HepG2 (cell line): Measurements from ENCODE around the gene MVP. TPM values are rescaled to one million over a fixed set of nuclear protein-coding genes. Genes with fewer than 3 reads are reported as not detected.

ENCODE experiments used
- ATF7 ChIP-seq, 2 experiments: fragments of 450-650 bp in 1 of 2; sonication (generic) in 1 of 2; formaldehyde crosslinking in 1 of 2; IDR thresholded peaks; 2 replicates each; pipeline versions ENCODE4 v1.4.0 to v1.6.1; 2016 to 2020; ENCODE audit warnings: antibody characterized with exemption in 1 of 2, mild to moderate bottlenecking in 1 of 2, missing genetic modification reagents in 1 of 2
- RFXAP ChIP-seq: sonication (generic); formaldehyde crosslinking; IDR thresholded peaks from 2 replicates; pipeline ENCODE4 v1.4.0; 2020; ENCODE audit warnings: missing genetic modification reagents, borderline replicate concordance
- SSRP1 ChIP-seq: IDR thresholded peaks from 2 replicates; pipeline ENCODE4 v1.6.1; 2016; ENCODE audit warnings: control low read depth
- STAG1 ChIP-seq: sonication (generic); formaldehyde crosslinking; IDR thresholded peaks from 2 replicates; pipeline ENCODE4 v1.4.0; 2020; ENCODE audit warnings: missing genetic modification reagents
- ZNF225 ChIP-seq: sonication (generic); formaldehyde crosslinking; IDR thresholded peaks from 2 replicates; pipeline ENCODE4 v1.4.0; 2020; ENCODE audit warnings: mild to moderate bottlenecking, missing genetic modification reagents
- ZNF569 ChIP-seq: sonication (generic); formaldehyde crosslinking; IDR thresholded peaks from 2 replicates; pipeline ENCODE4 v1.5.0; 2020; ENCODE audit warnings: mild to moderate bottlenecking, missing genetic modification reagents, moderate library complexity, borderline replicate concordance
- polyA plus RNA-seq, 8 experiments: library from polyadenylated mRNA; depleted of rRNA in 3 of 8; stranded (reverse) in 7 of 8; unstranded in 1 of 8; fragments of >200 nt; fragmentation: Illumina TruSeq in 4 of 8; extraction: Trizol in 4 of 8; gene quantifications; 2 replicates each; pipeline versions ENCODE4 v1.2.1 to v1.2.3, GENCODE V29; 2011 to 2016; ENCODE audit warnings: low read depth in 4 of 8, missing spikeins in 1 of 8, mixed read lengths in 1 of 8; ENCODE audit not compliant: insufficient read depth in 1 of 8
- total RNA-seq, 5 experiments: library from RNA; depleted of rRNA; stranded (reverse); fragments of >200 nt; fragmentation: Illumina TruSeq; extraction: Trizol; gene quantifications; 2 replicates each; pipeline ENCODE4 v1.2.3, GENCODE V29; 2016; ENCODE audit warnings: low read depth in 1 of 5
- TF ChIP-seq, protein P1 (sequence below): sonication (generic); formaldehyde crosslinking; IDR thresholded peaks from 2 replicates; pipeline ENCODE4 v1.5.1; 2020; ENCODE audit warnings: mild to moderate bottlenecking, missing genetic modification reagents, moderate library complexity
- TF ChIP-seq, protein P2 (sequence below): sonication (generic); formaldehyde crosslinking; IDR thresholded peaks from 2 replicates; pipeline ENCODE4 v1.4.0; 2020; ENCODE audit warnings: missing genetic modification reagents, borderline replicate concordance
- TF ChIP-seq, protein P3 (sequence below): sonication (generic); formaldehyde crosslinking; IDR thresholded peaks from 2 replicates; pipeline ENCODE4 v1.4.0; 2020; ENCODE audit warnings: mild to moderate bottlenecking, missing genetic modification reagents

Gene MVP
- total and polyA plus RNA-seq, 2 of the 13 experiments (the other 11 are each of a cell fraction or from before 2014, with no cell fraction given), result 22.9 to 43.5 TPM

DNA sequence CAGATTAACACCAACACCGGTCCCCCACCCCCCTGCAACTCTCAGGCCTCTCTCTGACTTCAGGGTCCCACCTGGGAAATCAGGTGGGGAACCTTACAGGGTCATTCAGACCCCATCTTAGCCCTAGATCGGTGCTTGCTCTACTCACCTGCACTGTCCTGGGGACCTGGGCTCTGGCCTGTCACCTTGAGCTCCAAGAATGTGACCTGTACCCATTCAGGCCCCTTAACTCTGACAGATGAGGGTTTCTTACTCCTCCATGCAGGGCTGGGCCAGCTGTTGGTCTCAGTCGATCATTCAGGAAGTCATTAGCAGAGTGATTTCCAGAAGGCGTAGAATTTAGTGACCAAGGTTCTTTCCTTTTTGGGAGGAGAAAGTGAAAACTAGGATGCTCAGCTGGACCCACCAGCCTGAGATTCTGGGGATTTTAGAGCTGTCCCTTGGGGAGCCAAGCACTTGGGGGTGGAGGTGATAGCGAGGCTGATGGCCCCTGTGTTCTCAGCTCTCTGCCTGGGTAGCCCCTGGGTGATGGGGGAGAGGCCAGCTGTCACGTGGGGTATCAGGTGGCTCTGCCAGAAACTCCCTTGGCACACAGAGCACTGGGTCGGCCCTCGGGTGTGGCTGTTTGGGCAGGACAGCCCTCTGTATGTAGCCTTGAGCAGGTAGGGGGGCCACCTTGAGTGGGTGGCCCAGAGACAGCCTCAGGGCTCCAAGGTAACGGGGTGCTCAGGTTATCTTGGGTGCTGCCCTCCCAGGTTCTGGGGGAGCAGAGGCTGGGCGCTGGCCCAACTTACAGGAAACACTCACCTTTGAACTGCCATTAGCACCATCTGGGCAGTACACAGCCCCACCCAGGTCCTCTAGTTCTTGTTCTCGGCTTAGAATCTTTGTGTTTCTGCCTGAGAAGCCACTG lies 724 bp downstream of the MVP start (continued):
- TF ChIP-seq, protein P1, sequence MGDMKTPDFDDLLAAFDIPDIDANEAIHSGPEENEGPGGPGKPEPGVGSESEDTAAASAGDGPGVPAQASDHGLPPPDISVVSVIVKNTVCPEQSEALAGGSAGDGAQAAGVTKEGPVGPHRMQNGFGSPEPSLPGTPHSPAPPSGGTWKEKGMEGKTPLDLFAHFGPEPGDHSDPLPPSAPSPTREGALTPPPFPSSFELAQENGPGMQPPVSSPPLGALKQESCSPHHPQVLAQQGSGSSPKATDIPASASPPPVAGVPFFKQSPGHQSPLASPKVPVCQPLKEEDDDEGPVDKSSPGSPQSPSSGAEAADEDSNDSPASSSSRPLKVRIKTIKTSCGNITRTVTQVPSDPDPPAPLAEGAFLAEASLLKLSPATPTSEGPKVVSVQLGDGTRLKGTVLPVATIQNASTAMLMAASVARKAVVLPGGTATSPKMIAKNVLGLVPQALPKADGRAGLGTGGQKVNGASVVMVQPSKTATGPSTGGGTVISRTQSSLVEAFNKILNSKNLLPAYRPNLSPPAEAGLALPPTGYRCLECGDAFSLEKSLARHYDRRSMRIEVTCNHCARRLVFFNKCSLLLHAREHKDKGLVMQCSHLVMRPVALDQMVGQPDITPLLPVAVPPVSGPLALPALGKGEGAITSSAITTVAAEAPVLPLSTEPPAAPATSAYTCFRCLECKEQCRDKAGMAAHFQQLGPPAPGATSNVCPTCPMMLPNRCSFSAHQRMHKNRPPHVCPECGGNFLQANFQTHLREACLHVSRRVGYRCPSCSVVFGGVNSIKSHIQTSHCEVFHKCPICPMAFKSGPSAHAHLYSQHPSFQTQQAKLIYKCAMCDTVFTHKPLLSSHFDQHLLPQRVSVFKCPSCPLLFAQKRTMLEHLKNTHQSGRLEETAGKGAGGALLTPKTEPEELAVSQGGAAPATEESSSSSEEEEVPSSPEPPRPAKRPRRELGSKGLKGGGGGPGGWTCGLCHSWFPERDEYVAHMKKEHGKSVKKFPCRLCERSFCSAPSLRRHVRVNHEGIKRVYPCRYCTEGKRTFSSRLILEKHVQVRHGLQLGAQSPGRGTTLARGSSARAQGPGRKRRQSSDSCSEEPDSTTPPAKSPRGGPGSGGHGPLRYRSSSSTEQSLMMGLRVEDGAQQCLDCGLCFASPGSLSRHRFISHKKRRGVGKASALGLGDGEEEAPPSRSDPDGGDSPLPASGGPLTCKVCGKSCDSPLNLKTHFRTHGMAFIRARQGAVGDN (CRISPR knock-in tag), result peak; percentile 65
- TF ChIP-seq, protein P2, sequence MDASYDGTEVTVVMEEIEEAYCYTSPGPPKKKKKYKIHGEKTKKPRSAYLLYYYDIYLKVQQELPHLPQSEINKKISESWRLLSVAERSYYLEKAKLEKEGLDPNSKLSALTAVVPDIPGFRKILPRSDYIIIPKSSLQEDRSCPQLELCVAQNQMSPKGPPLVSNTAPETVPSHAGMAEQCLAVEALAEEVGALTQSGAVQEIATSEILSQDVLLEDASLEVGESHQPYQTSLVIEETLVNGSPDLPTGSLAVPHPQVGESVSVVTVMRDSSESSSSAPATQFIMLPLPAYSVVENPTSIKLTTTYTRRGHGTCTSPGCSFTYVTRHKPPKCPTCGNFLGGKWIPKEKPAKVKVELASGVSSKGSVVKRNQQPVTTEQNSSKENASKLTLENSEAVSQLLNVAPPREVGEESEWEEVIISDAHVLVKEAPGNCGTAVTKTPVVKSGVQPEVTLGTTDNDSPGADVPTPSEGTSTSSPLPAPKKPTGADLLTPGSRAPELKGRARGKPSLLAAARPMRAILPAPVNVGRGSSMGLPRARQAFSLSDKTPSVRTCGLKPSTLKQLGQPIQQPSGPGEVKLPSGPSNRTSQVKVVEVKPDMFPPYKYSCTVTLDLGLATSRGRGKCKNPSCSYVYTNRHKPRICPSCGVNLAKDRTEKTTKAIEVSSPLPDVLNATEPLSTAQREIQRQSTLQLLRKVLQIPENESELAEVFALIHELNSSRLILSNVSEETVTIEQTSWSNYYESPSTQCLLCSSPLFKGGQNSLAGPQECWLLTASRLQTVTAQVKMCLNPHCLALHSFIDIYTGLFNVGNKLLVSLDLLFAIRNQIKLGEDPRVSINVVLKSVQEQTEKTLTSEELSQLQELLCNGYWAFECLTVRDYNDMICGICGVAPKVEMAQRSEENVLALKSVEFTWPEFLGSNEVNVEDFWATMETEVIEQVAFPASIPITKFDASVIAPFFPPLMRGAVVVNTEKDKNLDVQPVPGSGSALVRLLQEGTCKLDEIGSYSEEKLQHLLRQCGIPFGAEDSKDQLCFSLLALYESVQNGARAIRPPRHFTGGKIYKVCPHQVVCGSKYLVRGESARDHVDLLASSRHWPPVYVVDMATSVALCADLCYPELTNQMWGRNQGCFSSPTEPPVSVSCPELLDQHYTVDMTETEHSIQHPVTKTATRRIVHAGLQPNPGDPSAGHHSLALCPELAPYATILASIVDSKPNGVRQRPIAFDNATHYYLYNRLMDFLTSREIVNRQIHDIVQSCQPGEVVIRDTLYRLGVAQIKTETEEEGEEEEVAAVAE (CRISPR knock-in tag), result 0 out of 2 replicates have a peak, but pooled peaks have one; percentile 4
- TF ChIP-seq ZNF569 (CRISPR knock-in tag), result 0 out of 2 replicates have a peak, but pooled peaks have one; percentile 43
- 0 out of 2 replicates have a peak, but pooled peaks have one; percentile 13 for TF ChIP-seq RFXAP
- TF ChIP-seq SSRP1 (CRISPR knock-in tag), result 0 out of 2 replicates have a peak, but pooled peaks have one; percentile 48
- peak; percentile 63; the same call in 1 of the 2 replicates for TF ChIP-seq ZNF225 (CRISPR knock-in tag)
- TF ChIP-seq, protein P3, sequence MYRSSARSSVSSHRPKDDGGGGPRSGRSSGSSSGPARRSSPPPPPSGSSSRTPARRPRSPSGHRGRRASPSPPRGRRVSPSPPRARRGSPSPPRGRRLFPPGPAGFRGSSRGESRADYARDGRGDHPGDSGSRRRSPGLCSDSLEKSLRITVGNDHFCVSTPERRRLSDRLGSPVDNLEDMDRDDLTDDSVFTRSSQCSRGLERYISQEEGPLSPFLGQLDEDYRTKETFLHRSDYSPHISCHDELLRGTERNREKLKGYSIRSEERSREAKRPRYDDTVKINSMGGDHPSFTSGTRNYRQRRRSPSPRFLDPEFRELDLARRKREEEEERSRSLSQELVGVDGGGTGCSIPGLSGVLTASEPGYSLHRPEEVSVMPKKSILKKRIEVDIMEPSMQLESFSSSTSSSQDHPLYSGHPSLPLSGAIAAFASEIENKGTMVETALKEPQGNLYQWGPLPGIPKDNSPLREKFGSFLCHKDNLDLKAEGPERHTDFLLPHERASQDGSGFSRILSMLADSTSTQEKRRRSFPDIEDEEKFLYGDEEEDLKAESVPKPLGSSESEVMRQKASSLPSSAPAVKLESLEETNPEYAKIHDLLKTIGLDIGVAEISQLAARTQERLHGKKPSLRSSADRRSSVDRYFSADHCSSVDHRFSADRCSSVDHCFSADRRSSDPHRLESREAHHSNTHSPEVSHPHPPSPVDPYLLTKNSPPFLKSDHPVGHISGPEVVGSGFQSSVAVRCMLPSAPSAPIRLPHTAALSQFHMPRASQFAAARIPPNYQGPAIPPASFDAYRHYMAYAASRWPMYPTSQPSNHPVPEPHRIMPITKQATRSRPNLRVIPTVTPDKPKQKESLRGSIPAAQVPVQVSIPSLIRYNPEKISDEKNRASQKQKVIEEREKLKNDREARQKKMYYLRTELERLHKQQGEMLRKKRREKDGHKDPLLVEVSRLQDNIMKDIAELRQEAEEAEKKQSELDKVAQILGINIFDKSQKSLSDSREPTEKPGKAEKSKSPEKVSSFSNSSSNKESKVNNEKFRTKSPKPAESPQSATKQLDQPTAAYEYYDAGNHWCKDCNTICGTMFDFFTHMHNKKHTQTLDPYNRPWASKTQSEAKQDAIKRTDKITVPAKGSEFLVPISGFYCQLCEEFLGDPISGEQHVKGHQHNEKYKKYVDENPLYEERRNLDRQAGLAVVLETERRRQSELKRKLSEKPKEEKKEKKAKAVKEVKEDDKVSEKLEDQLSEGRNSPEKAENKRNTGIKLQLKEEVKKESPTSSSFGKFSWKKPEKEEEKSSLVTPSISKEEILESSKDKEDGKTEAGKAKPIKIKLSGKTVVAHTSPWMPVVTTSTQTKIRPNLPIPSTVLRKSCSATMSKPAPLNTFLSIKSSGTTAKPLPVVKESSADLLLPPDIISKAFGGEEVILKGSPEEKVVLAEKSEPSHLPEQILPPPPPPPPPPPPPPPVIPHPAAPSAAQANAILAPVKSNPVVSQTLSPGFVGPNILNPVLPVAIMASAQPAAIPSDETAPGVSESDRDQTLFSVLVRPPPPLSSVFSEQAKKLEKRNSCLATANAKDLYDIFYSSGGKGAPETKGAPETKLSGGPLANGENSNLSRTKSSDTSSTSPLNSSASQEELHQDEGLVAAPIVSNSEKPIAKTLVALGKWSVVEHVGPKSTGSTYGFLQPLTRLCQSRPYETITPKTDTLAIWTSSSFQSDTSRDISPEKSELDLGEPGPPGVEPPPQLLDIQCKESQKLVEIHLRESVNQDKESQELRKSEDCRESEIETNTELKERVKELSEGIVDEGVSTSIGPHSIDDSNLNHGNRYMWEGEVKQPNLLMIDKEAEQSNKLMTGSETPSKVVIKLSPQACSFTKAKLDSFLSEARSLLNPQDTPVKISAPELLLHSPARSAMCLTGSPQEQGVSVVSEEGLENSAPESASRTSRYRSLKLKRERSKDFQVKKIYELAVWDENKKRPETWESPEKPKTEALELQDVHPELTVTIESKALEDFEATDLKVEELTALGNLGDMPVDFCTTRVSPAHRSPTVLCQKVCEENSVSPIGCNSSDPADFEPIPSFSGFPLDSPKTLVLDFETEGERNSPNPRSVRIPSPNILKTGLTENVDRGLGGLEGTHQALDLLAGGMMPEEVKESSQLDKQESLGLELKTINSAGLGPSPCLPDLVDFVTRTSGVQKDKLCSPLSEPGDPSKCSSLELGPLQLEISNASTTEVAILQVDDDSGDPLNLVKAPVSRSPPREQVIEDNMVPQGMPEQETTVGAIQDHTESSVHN (CRISPR knock-in tag), result peak; percentile 39; the same call in 1 of the 2 replicates
- TF ChIP-seq STAG1 (CRISPR knock-in tag), result 0 out of 2 replicates have a peak, but pooled peaks have one; percentile 4
- no peak for TF ChIP-seq ATF7 (IDR thresholded peaks at IDR 0.05)
- peak; percentile 29; the same call in 1 of the 2 replicates for TF ChIP-seq ATF7 (CRISPR knock-in tag; IDR thresholded peaks at IDR 0.05)
